AG10803 (cell line): ENCODE data around the gene SATB1.
"Not testable (repeated sequence)": the region's sequence is repeated elsewhere in the genome, so short reads cannot be mapped to it uniquely, and the experiment has no call there.

Source experiments
- DNase-seq: peaks from one replicate; pipeline ENCODE4 v3.0.0; 2010; ENCODE audit warnings: low read depth
- H3K4me3 ChIP-seq: 2 replicates; pipeline ENCODE4 v1.5.1; 2011; ENCODE audit warnings: mild to moderate bottlenecking, low read length, control low read depth
- TF ChIP-seq, protein P1 (sequence below): conservative IDR thresholded peaks from 2 replicates; pipeline ENCODE4 v1.5.1; 2011; ENCODE audit warnings: mild to moderate bottlenecking, low read length, control low read depth, inconsistent platforms

SATB1 gene

DNA sequence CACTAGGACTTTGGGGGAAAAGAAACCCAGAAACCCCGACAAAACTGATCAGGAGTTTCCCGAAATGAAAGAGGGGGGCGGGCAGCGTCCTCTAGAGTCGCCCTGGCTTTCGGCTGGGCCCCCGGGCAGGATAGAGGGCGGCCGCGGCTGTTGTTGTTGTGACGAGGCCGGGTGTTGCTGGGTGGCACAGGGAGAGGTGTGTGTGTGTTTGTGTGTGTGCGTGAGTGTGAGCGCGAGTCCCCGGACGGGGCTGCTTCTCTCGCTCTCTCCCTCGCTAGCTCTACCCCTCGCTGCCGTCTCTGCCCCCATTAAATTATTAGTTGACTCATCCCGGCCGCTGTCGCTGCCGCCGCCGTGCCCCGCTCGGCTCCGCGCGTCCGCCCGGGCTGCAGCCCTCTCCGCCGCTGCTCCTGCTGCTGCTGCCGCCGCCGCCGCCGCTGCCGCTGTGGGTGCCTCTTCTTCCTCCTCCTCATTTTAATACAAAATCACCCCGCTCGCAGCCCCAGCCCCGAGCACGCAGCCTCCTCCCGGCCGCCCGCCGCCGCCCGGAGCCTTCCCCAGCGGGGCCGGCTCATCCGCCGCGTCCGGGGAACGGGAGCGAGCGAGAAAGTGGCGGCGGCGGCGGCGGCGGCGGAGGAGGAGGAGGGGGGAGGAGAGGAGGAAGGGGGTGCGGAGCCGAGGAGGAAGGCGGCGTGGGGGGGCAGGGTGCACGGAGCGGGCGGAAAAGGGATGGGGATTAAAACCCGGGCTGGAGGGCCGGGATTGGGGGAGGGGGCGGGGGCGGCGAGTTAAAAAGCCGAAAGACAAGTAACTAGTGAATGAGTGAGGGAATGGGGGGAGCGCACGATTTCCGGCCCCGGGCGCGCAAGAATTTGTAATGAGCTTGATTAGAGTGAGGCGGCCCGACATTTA, at the start of gene SATB1:
Gene SATB1, minus strand, starts transcription at position 611 of the 912 bp plus-strand sequence. CDS start 4,372 bp downstream, outside the sequence.
- peak; percentile 60 for DNase-seq
- H3K4me3 ChIP-seq: peak within 1 kb of the TSS; percentile 79
- TF ChIP-seq, protein P1, sequence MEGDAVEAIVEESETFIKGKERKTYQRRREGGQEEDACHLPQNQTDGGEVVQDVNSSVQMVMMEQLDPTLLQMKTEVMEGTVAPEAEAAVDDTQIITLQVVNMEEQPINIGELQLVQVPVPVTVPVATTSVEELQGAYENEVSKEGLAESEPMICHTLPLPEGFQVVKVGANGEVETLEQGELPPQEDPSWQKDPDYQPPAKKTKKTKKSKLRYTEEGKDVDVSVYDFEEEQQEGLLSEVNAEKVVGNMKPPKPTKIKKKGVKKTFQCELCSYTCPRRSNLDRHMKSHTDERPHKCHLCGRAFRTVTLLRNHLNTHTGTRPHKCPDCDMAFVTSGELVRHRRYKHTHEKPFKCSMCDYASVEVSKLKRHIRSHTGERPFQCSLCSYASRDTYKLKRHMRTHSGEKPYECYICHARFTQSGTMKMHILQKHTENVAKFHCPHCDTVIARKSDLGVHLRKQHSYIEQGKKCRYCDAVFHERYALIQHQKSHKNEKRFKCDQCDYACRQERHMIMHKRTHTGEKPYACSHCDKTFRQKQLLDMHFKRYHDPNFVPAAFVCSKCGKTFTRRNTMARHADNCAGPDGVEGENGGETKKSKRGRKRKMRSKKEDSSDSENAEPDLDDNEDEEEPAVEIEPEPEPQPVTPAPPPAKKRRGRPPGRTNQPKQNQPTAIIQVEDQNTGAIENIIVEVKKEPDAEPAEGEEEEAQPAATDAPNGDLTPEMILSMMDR: no peak

DNA sequence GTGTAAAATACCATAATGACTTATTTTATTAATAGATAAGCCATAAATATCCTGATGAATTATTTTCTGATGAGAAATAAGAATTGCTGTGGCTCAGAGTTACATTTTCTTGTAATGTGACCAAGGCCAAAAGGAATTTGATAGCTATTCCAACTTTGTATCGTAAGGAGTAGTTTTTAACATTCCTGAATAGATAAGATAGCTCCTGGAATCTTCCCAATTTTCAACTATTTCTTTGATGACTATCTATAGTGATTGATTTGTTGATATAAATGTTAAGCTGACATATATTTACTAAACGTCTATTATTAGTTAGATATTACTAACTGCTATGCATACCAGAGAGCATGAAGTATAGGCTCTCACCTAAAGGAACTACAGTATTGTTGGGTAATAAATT, 49.1 kb upstream of the SATB1 start:
- TF ChIP-seq, protein P1: no peak
- H3K4me3 ChIP-seq: no peak overlapping the region
- DNase-seq: no peak

DNA sequence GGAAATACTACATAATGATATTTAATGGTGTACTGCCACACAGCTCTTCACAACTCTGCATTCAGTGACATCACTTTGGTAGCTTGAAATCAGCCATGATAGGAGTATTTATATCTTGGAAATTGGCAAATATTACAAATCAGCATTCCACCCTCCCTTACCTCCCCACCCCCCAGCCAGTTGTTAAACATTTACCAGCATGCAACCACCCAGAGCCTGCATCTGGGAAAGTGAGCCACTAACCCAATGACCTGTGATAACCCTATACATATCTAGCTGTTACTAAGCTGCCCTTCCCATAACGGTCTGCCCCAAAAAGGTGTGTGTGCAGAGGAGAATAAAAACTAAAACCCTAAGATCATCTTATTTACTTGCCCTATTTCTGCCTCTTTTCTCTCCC, 44.6 kb upstream of the SATB1 start:
- no peak for DNase-seq
- TF ChIP-seq, protein P1: no peak

DNA sequence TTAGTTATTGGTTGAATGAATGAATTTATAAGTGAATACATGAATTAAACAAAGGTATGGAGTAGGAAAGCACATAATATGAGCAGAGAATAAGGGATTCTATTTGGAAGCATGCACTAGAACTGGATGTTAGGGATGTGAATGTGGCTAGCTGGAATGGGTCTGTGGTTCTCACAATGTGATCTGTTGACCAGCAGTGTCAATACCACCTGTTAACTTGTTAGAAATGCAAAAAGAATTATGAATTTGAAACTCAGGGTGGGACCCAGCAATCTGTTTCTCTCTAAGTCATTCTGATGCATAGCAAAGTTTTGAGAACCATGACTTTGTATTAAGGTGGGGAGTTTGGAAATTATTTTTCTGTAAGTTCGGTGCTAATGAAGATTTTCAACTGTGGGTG, 41.0 kb upstream of the SATB1 start:
- no peak overlapping the region for H3K4me3 ChIP-seq
- TF ChIP-seq, protein P1: no peak
- no peak for DNase-seq

More for the DNA sequence above, 44.6 kb upstream of the SATB1 start:
- H3K4me3 ChIP-seq: no peak overlapping the region

DNA sequence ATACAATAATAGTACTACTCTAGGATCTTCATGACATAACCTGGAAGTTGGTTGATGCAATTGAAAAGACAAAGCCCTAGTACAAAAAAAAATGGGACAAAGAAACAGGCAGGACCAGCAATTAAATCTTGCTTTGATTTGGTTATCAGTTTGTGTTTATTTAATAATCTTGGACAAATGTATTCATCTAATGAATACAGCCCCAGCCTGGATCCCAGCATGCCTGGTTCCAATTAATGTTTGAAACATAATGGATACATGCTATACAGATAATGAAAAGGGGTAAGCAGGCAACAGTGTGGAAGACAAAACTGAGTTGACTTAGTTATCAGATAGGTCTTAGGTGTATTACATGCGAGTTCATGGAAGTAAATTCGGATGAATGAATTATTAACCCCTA, 29.6 kb upstream of the SATB1 start:
- no peak overlapping the region for H3K4me3 ChIP-seq
- TF ChIP-seq, protein P1: no peak
- DNase-seq: no peak

DNA sequence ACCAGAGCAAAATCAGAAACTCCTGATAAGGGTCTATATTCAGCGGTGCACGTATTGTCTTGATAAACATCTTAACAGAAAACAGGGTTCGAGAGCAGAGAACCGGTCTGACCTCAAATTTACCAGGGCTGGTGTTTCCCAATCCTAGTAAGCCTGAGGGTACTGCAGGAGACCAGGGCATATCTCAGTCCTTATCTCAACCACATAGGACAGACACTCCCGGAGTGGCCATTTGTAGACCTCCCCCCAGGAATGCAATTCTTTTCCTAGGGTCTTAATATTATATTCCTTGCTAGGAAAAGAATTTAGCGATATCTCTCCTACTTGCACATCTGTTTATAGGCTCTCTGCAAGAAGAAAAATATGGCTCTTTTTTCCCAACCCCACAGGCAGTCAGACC, 24.5 kb upstream of the SATB1 start:
- DNase-seq, H3K4me3 ChIP-seq: not testable (repeated sequence)

DNA sequence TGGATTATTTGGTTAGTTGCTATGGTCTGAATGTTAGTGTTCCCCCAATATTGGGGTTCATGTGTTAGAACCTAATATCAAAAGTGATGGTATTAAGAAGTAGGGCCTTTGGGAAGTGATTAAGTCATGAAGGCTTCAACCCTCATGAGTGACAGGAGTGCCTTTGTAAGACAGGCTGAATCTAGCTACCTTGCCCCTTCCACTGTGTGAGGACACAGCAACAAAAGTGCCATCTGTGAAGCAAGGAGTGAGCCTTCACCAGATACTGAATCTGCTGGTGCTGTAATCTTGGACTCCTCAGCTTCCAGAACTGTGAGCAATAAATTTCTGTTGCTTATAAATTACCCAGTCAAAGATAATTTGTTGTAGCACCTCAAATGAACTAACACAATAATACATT, 22.6 kb upstream of the SATB1 start:
- DNase-seq: no peak
- TF ChIP-seq, protein P1: no peak
- H3K4me3 ChIP-seq: no peak overlapping the region
